Lower lobe of right lung (tissue), 2 donors: ENCODE measurements around the gene SEMA5A. TPM values are rescaled to one million over a fixed set of nuclear protein-coding genes. Genes with fewer than 3 reads are reported as not detected.
A peak's percentile ranks its signal among the peaks of the same experiment; 100 is the strongest.
"Not testable (repeated sequence)": the region's sequence is repeated elsewhere in the genome, so short reads cannot be mapped to it uniquely, and the experiment has no call there.

ENCODE experiments used
- ATAC-seq, 2 donors: fragments of 200-7000 bp; cut with Tn5 transposase; one replicate each; pipeline ENCODE4 v1.9.1; 2020 to 2022; ENCODE audit warnings: mild to moderate bottlenecking in 2 of 2, moderate library complexity in 2 of 2
- DNase-seq: peaks from one replicate; pipeline ENCODE4 v3.0.0-alpha.2; 2020
- H3K27ac ChIP-seq: fragments of 200-600 bp; one replicate; pipeline ENCODE4 v1.8.0; 2022
- H3K27me3 ChIP-seq: fragments of 200-600 bp; one replicate; pipeline ENCODE4 v1.8.0; 2022; ENCODE audit warnings: low read depth
- H3K36me3 ChIP-seq: fragments of 200-600 bp; one replicate; pipeline ENCODE4 v1.8.0; 2022; ENCODE audit warnings: mild to moderate bottlenecking
- H3K4me1 ChIP-seq: fragments of 200-600 bp; one replicate; pipeline ENCODE4 v1.8.0; 2022
- H3K4me3 ChIP-seq: fragments of 200-600 bp; one replicate; pipeline ENCODE4 v1.8.0; 2022; ENCODE audit warnings: mild to moderate bottlenecking
- H3K9me3 ChIP-seq: fragments of 200-600 bp; one replicate; pipeline ENCODE4 v1.8.0; 2022
- intact Hi-C: fragments of 100-400 bp; cut with DNase I; formaldehyde crosslinking; loops from one replicate; pipeline ENCODE4 v1.11.0; 2022
- total RNA-seq: library from RNA; stranded (reverse); fragmentation: NEBNext Ultra II Directional; extraction: Animal tissue kit (Norgen Biotek cat#: 25700); gene quantifications from one replicate; pipeline ENCODE4 v1.2.1, GENCODE V29; 2021
- TF ChIP-seq, protein P1 (sequence below): fragments of 200-600 bp; IDR thresholded peaks from one replicate; pipeline ENCODE4 v1.8.0; 2022; ENCODE audit warnings: antibody characterized with exemption, mild to moderate bottlenecking
- donor health status: DM: no; HTN: yes; CAD: no; lungs with severe emphysema.

Gene SEMA5A
- total RNA-seq, 1 donor from 2014 or later: 29.3 TPM

DNA sequence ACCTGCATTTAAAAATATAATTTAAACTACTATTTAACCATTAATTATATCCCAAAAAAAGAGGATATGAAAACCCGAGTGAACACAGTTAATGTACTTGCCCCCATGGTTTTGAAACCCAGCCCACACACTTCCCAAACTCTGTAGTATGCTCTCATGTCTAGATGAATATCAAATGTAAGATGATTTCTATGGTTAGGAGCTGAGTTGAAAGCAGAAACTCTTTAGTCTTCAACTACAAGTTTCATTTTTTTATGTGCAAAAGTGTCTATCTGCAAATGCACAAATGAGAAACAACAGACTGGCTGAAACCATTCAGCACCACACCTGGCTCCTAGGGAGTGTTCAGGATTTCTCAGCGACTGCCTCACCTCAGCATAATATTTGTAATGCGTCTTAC, 183.3 kb downstream of the SEMA5A start:
- Histone ChIP-seq H3K27ac (no peak overlapping the region), H3K4me3 (no peak overlapping the region), H3K4me1 (no peaks in the 10 kb centered on the region), H3K9me3 (no peaks in the 10 kb centered on the region), H3K36me3 (no peaks in the 10 kb centered on the region), H3K27me3 (no peaks in the 10 kb centered on the region)
- DNase-seq: no peak
- TF ChIP-seq, protein P1, sequence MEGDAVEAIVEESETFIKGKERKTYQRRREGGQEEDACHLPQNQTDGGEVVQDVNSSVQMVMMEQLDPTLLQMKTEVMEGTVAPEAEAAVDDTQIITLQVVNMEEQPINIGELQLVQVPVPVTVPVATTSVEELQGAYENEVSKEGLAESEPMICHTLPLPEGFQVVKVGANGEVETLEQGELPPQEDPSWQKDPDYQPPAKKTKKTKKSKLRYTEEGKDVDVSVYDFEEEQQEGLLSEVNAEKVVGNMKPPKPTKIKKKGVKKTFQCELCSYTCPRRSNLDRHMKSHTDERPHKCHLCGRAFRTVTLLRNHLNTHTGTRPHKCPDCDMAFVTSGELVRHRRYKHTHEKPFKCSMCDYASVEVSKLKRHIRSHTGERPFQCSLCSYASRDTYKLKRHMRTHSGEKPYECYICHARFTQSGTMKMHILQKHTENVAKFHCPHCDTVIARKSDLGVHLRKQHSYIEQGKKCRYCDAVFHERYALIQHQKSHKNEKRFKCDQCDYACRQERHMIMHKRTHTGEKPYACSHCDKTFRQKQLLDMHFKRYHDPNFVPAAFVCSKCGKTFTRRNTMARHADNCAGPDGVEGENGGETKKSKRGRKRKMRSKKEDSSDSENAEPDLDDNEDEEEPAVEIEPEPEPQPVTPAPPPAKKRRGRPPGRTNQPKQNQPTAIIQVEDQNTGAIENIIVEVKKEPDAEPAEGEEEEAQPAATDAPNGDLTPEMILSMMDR: no peak
- intact Hi-C loops: no loop called here
- no peak for ATAC-seq

DNA sequence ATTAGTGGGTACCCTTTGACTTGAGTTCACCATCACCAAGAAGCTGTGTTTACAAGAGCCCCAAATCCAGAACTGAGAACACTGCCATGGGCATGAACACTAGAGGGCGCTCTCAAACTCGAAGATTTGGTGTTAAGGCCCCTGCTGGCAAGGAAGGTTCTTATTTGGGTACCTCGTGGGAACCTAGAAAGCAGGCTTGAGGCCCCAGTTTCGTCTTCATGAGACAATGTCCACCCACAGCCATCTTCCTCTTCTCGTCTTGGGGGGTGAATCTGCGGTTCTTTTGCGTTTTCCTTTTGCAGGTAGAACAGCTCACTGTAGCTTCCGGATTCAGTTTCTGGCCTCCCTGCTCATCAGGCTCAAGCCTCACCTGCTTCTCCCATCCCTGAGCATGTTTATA, 184.0 kb downstream of the SEMA5A start:
- H3K4me3 ChIP-seq: no peak overlapping the region
- TF ChIP-seq, protein P1: peak; percentile 49
- H3K36me3 ChIP-seq: no peaks in the 10 kb centered on the region
- intact Hi-C loops: no loop called here
- no peaks in the 10 kb centered on the region for H3K27me3 ChIP-seq
- H3K27ac ChIP-seq: no peak overlapping the region
- no peaks in the 10 kb centered on the region for H3K4me1 ChIP-seq
- no peak for DNase-seq
- no peaks in the 10 kb centered on the region for H3K9me3 ChIP-seq
- peak; percentile 68 to 71 for ATAC-seq

DNA sequence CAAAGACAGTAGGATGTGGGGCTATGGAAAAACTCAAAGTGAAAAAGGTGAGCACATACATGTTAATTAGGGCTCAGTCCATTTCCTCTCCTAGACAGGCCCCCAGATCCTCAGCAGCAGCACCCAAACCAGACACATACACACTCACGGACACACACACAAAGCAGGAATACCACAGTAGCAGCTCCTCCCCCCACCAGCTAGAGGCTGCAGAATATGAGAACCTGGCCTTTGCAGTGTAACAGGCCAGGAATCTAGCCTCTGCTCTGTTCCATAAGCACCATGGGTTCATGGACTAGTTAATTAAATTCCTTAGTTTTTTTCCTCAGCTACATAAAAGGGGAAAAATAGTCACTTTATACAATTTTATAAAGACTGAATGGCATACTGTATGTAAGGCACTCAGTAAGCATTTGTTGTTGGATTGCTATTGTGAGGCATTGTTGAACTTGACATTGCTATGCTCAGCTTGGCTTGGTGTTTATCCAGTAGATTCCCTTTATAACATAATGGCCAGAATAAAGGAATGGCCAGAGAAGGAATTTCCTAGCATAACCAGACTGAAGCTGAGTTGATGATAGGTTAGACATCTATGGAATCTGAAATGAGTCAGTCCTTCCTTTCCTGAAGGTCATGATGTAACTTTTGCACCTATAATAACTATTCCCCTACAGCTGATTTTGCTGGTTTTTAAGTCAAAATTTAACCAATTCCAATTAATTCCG, 186.8 kb downstream of the SEMA5A start:
- intact Hi-C loops: no loop called here
- peak in 1 of 2 donors; percentile 13 for ATAC-seq

DNA sequence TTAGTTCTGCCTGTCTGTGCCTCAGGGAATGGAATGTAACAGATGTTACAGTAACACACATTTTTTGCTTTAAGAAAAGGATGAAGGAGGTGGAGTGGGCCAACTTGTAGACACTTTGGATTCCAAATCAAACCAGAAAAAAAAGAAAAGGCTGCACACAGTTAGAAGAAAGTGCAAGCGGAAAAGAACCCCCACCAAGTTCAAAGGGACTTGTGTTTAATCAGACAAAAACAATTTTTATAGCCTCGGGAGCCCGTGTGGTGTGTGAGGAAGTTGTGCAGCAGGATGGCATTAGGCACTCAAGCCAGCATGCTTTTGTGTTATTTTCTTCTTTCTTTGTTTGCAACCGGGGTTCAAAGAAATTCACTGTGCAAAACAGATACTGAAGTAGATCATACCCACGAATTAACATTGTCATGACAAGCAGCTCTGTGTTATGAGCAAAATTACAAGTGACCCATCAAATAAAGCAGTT, 189.5 kb downstream of the SEMA5A start:
- H3K9me3 ChIP-seq: no peaks in the 10 kb centered on the region
- no peaks in the 10 kb centered on the region for H3K36me3 ChIP-seq

More for the DNA sequence above, 186.8 kb downstream of the SEMA5A start:
- no peak overlapping the region for H3K27ac ChIP-seq
- no peaks in the 10 kb centered on the region for H3K4me1 ChIP-seq
- H3K4me3 ChIP-seq: no peak overlapping the region
- no peaks in the 10 kb centered on the region for H3K36me3 ChIP-seq
- TF ChIP-seq, protein P1: no peak
- H3K27me3 ChIP-seq: no peaks in the 10 kb centered on the region
- no peak for DNase-seq
- H3K9me3 ChIP-seq: no peaks in the 10 kb centered on the region

DNA sequence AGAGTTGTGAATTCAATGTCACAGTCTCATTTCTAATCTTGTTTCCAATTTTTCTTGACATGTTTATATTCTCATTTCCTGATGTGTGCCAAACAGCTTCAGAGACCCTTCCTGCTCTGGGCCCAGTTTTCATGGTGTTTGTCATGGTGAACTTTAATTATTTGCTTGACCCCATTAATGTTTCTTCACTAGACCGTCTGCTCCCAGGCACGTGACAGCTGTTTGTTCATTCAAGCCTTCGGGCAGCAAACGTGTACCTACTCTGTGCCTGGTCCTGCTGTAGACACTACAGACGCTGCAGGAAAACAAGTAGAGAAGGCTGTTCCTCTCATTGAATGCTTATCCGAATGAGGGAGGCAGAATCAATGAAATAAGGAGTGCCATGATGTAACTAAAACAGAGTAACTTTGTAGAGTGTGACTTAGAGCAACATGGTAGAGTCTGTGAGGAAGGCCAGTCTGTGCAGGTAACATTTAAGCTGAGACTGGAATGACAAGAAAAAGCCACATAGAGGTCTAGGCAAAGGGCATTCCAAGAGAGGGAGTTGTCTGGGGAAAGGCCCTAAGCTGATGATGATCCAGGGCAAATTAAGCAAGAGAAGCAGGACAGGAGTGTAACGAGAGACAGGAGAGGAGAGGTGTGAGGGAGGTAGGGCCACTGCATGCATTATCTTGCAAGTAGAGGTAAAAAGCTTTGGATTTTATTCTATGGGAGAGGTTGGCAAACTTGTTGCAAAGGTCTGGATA, 191.4 kb downstream of the SEMA5A start:
- DNase-seq (no peak), ATAC-seq (no peak)
- no peaks in the 10 kb centered on the region for H3K4me1 ChIP-seq
- no peaks in the 10 kb centered on the region for H3K9me3 ChIP-seq
- intact Hi-C loops: no loop called here
- no peak overlapping the region for H3K4me3 ChIP-seq
- no peaks in the 10 kb centered on the region for H3K27me3 ChIP-seq
- no peaks in the 10 kb centered on the region for H3K36me3 ChIP-seq
- H3K27ac ChIP-seq: no peak overlapping the region
- TF ChIP-seq, protein P1: no peak

More for the DNA sequence above, 189.5 kb downstream of the SEMA5A start:
- Histone ChIP-seq H3K27me3 (no peaks in the 10 kb centered on the region), H3K27ac (no peak overlapping the region), H3K4me1 (no peaks in the 10 kb centered on the region), H3K4me3 (no peak overlapping the region)
- TF ChIP-seq, protein P1: no peak
- DNase-seq (no peak), ATAC-seq (no peak)
- intact Hi-C loops: no loop called here

DNA sequence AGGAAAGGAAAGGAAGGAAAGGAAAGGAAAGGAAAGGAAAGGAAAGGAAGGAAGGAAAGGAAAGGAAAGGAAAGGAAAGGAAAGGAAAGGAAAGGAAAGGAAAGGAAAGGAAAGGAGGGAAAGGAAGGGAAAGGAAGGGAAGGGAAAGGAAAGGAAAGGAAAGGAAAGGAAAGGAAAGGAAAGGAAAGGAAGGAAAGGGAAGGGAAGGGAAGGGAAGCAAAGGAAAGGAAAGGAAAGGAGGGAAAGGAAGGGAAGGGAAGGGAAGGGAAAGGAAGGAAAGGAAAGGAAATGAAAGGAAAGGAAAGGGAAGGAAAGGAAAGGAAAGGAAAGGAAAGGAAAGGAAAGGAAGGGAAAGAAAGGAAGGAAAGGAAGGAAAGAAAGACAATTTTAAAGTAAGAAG, 192.8 kb downstream of the SEMA5A start:
- ATAC-seq, H3K36me3 ChIP-seq, H3K4me3 ChIP-seq, H3K4me1 ChIP-seq, H3K27me3 ChIP-seq, H3K27ac ChIP-seq, DNase-seq, H3K9me3 ChIP-seq, intact Hi-C loops: not testable (repeated sequence)
